OCI-LY3 (cell line): ENCODE results near the gene SUMF1.
"Not testable (repeated sequence)": the region's sequence is repeated elsewhere in the genome, so short reads cannot be mapped to it uniquely, and the experiment has no call there.

Experiments used
- H2AFZ ChIP-seq: fragments of 200-600, 300-600 bp; shearing (Covaris generic); 2 replicates; pipeline ENCODE4 v1.6.0; 2014; ENCODE audit warnings: antibody characterized with exemption, low read depth, low read length
- H3K27ac ChIP-seq: fragments of 200-600, 300-600 bp; sonication (generic); 2 replicates; pipeline ENCODE4 v1.5.1; 2014; ENCODE audit warnings: mild to moderate bottlenecking, low read length, moderate library complexity, mixed read lengths
- H3K27me3 ChIP-seq: fragments of 200-600, 300-600 bp; sonication (generic); 2 replicates; pipeline ENCODE4 v1.6.1; 2014; ENCODE audit warnings: low read depth, low read length, mixed read lengths
- H3K36me3 ChIP-seq: fragments of 200-600, 300-600 bp; sonication (generic); replicated peaks from 2 replicates; pipeline ENCODE3; 2014; ENCODE audit warnings: low read depth, low read length, mixed read lengths
- H3K4me1 ChIP-seq: fragments of 300-600, 200-600 bp; sonication (generic); 2 replicates; pipeline ENCODE4 v1.6.1; 2014; ENCODE audit warnings: low read length, mixed read lengths
- H3K4me2 ChIP-seq: fragments of 200-600, 300-600 bp; sonication (generic); 2 replicates; pipeline ENCODE4 v1.6.1; 2014; ENCODE audit warnings: low read length, mixed read lengths
- H3K4me3 ChIP-seq: fragments of 300-600, 200-600 bp; sonication (generic); 2 replicates; pipeline ENCODE4 v1.5.1; 2014; ENCODE audit warnings: antibody characterized with exemption, mild to moderate bottlenecking, low read length, moderate library complexity
- H3K79me2 ChIP-seq: fragments of 300-600, 200-600 bp; shearing (Covaris generic); 2 replicates; pipeline ENCODE4 v1.6.1; 2014; ENCODE audit warnings: mild to moderate bottlenecking, low read length, mixed read lengths
- H3K9ac ChIP-seq: fragments of 300-600, 200-600 bp; shearing (Covaris generic); 2 replicates; pipeline ENCODE4 v1.6.0; 2014; ENCODE audit warnings: mild to moderate bottlenecking, low read length, moderate library complexity
- H3K9me3 ChIP-seq: fragments of 200-600, 300-600 bp; shearing (Covaris generic); 2 replicates; pipeline ENCODE4 v1.6.1; 2014; ENCODE audit warnings: low read length, mixed read lengths; ENCODE audit not compliant: insufficient read depth
- H4K20me1 ChIP-seq: fragments of 200-600, 300-600 bp; sonication (generic); 2 replicates; pipeline ENCODE4 v1.6.1; 2016; ENCODE audit warnings: low read length, mixed read lengths; ENCODE audit not compliant: insufficient read depth
- CTCF ChIP-seq: fragments of 200-600, 300-600 bp; sonication (generic); IDR thresholded peaks from 2 replicates; pipeline ENCODE4 v1.5.1; 2014; ENCODE audit warnings: antibody characterized with exemption, low read length, low read depth
- EZH2phosphoT487 ChIP-seq: fragments of 200-600 bp; shearing (Covaris generic); IDR thresholded peaks from 2 replicates; pipeline ENCODE4 v1.6.1; 2018; ENCODE audit warnings: antibody characterized with exemption, mixed run types, low read depth

The SUMF1 gene

DNA sequence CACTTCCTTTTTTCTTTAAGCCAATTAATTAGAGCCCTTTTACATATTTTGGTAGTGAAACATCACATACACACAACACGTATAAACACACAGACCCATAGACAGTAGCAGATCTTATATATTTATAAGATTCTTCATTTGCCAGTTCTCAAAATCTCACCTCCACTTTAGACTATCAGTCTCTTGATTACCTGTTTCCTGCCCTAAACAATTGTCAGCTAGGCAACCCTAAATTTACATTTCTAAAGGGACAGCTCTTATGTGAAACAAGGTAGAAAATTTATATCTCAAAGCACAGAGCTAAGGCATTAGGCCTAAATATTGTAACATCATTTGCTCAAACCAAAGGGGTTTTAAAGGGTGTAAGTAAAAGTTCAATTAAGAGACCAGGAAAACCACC is 135.0 kb downstream of the SUMF1 start:
- TF ChIP-seq CTCF, result no peak
- no peak for TF ChIP-seq EZH2phosphoT487
- no peaks in the 10 kb centered on the region for H3K9me3 ChIP-seq
- H3K4me2 ChIP-seq, result no peak overlapping the region
- no peaks in the 10 kb centered on the region for H3K36me3 ChIP-seq
- no peak overlapping the region for H3K9ac ChIP-seq
- no peak overlapping the region for H2AFZ ChIP-seq
- no peak overlapping the region for H3K27ac ChIP-seq
- no peaks in the 10 kb centered on the region for H3K79me2 ChIP-seq
- no peaks in the 10 kb centered on the region for H3K4me1 ChIP-seq
- no peaks in the 10 kb centered on the region for H3K27me3 ChIP-seq
- H3K4me3 ChIP-seq, result no peak overlapping the region
- no peaks in the 10 kb centered on the region for H4K20me1 ChIP-seq

GRCh38 chr3:4329806-4330205 is 137.3 kb downstream of the SUMF1 start:
- not testable (repeated sequence) for H3K4me1 ChIP-seq, H3K4me3 ChIP-seq, H3K36me3 ChIP-seq, H3K9me3 ChIP-seq, H3K4me2 ChIP-seq, H3K27me3 ChIP-seq, H2AFZ ChIP-seq, H3K9ac ChIP-seq, H3K79me2 ChIP-seq, H3K27ac ChIP-seq, H4K20me1 ChIP-seq

GRCh38 chr3:4326868-4327267 is 140.2 kb downstream of the SUMF1 start:
- H3K27ac ChIP-seq, result no peak overlapping the region
- H4K20me1 ChIP-seq, result no peaks in the 10 kb centered on the region
- H3K36me3 ChIP-seq, result no peaks in the 10 kb centered on the region
- TF ChIP-seq CTCF, result no peak
- no peak for TF ChIP-seq EZH2phosphoT487
- no peak overlapping the region for H3K9ac ChIP-seq
- H3K4me2 ChIP-seq, result no peak overlapping the region
- H3K4me1 ChIP-seq, result no peaks in the 10 kb centered on the region
- no peak overlapping the region for H2AFZ ChIP-seq
- H3K9me3 ChIP-seq, result no peaks in the 10 kb centered on the region
- no peak overlapping the region for H3K4me3 ChIP-seq
- H3K27me3 ChIP-seq, result no peaks in the 10 kb centered on the region
- H3K79me2 ChIP-seq, result no peaks in the 10 kb centered on the region

DNA sequence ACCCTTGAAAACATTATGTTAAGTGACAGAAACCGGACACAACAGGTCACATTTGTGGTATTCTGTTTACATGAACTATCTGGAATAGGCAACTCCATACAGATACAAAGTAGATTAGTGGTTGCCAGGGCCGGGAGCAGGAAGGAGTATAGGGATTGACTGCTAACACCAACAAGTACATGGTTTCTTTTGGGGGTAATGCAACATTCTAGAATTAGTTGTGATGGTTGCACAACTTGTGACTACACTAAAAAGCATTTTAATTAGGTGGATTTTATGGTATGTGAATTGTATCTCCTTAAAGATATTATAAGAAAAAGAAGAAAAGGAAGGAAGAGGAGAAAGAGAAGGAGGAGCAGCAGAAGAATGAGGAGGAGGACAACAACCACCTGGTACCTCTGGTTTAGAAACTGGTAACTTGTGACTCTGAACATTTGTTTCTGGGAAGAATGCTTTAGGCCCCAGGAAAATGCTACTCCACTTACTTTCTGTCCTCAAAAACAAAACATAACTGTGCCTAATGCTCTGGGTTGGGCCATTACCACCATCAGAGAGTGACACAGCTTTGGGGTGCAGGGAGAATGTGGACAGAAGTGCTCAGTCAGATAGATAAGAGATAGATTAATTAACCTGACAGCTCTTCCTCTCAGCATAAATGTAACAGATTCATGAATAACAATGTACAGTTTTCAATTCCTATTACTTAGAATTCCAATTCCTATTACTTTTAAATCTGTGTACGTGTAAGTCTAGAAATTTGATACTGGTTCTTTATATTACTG is 143.6 kb downstream of the SUMF1 start:
- no peaks in the 10 kb centered on the region for H3K79me2 ChIP-seq
- no peaks in the 10 kb centered on the region for H4K20me1 ChIP-seq
- H3K27ac ChIP-seq, result no peak overlapping the region
- no peak overlapping the region for H3K4me2 ChIP-seq
- no peak overlapping the region for H3K4me3 ChIP-seq
- no peaks in the 10 kb centered on the region for H3K36me3 ChIP-seq
- no peaks in the 10 kb centered on the region for H3K9me3 ChIP-seq
- TF ChIP-seq CTCF, result no peak
- no peaks in the 10 kb centered on the region for H3K4me1 ChIP-seq
- H2AFZ ChIP-seq, result no peak overlapping the region
- H3K9ac ChIP-seq, result no peak overlapping the region
- H3K27me3 ChIP-seq, result no peaks in the 10 kb centered on the region
